Liver (tissue), 3 donors: ENCODE results near the gene MED27.

Source experiments
- JUND ChIP-seq, 2 donors: IDR thresholded peaks; 2 replicates each; pipeline ENCODE4 v1.6.1; 2016; ENCODE audit warnings: antibody characterized with exemption in 2 of 2
- TF ChIP-seq, protein P1 (sequence below): IDR thresholded peaks from 2 replicates; pipeline ENCODE4 v1.6.1; 2016; ENCODE audit warnings: antibody characterized with exemption, mild to moderate bottlenecking
- TF ChIP-seq, protein P2 (sequence below): fragments of 150-350 bp; IDR thresholded peaks from 2 replicates; pipeline ENCODE4 v1.5.1; 2017; ENCODE audit warnings: improper control_type of control experiment, low read depth, low read length; ENCODE audit not compliant: missing input control
- donor health status: healthy.
- donor health status: healthy.

- TF ChIP-seq, protein P1, sequence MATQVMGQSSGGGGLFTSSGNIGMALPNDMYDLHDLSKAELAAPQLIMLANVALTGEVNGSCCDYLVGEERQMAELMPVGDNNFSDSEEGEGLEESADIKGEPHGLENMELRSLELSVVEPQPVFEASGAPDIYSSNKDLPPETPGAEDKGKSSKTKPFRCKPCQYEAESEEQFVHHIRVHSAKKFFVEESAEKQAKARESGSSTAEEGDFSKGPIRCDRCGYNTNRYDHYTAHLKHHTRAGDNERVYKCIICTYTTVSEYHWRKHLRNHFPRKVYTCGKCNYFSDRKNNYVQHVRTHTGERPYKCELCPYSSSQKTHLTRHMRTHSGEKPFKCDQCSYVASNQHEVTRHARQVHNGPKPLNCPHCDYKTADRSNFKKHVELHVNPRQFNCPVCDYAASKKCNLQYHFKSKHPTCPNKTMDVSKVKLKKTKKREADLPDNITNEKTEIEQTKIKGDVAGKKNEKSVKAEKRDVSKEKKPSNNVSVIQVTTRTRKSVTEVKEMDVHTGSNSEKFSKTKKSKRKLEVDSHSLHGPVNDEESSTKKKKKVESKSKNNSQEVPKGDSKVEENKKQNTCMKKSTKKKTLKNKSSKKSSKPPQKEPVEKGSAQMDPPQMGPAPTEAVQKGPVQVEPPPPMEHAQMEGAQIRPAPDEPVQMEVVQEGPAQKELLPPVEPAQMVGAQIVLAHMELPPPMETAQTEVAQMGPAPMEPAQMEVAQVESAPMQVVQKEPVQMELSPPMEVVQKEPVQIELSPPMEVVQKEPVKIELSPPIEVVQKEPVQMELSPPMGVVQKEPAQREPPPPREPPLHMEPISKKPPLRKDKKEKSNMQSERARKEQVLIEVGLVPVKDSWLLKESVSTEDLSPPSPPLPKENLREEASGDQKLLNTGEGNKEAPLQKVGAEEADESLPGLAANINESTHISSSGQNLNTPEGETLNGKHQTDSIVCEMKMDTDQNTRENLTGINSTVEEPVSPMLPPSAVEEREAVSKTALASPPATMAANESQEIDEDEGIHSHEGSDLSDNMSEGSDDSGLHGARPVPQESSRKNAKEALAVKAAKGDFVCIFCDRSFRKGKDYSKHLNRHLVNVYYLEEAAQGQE, result no peak
- no peak for TF ChIP-seq JUND (IDR thresholded peaks at IDR 0.05)
- TF ChIP-seq, protein P2, sequence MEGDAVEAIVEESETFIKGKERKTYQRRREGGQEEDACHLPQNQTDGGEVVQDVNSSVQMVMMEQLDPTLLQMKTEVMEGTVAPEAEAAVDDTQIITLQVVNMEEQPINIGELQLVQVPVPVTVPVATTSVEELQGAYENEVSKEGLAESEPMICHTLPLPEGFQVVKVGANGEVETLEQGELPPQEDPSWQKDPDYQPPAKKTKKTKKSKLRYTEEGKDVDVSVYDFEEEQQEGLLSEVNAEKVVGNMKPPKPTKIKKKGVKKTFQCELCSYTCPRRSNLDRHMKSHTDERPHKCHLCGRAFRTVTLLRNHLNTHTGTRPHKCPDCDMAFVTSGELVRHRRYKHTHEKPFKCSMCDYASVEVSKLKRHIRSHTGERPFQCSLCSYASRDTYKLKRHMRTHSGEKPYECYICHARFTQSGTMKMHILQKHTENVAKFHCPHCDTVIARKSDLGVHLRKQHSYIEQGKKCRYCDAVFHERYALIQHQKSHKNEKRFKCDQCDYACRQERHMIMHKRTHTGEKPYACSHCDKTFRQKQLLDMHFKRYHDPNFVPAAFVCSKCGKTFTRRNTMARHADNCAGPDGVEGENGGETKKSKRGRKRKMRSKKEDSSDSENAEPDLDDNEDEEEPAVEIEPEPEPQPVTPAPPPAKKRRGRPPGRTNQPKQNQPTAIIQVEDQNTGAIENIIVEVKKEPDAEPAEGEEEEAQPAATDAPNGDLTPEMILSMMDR, result no peak
Observed at GRCh38 chr9:131891598-131891997, 188.1 kb downstream of the MED27 start.
